ENCODE results near the gene CD19. TPM values are rescaled to one million over a fixed set of nuclear protein-coding genes. Genes with fewer than 3 reads are reported as not detected.
A peak's percentile ranks its signal among the peaks of the same experiment; 100 is the strongest.

CD19 gene
- total RNA-seq, result 1 to 10 TPM in 1 of 3 donors, under 1 TPM in 2; 0.79 to 2.5 (median 0.96) TPM
- 81.8 TPM for total RNA-seq (2013)

GRCh38 chr16:28931801-28932225 is at the start of gene CD19:
Gene CD19 (plus strand): TSS chr16:28931971. CDS start chr16:28932001, 30 bp downstream.
- Histone ChIP-seq H3K4me3 (ENCODE audit: low read length) (peak within 1 kb of the TSS; percentile 40), H3K4me1 (ENCODE audit: control insufficient read depth, insufficient read depth, low read length) (peaks cover 38% of the 10 kb centered on the region), H3K36me3 (ENCODE audit: control insufficient read depth, insufficient read depth, low read length) (no peaks in the 10 kb centered on the region), H3K27ac (ENCODE audit: low read length) (peak within 1 kb of the TSS; percentile 68), H3K27me3 (ENCODE audit: control insufficient read depth, insufficient read depth, low read length) (no peaks in the 10 kb centered on the region), H3K9me3 (ENCODE audit: control insufficient read depth, insufficient read depth, low read length) (no peaks in the 10 kb centered on the region)
- no peaks in the 10 kb centered on the region for H3K27me3 Mint-ChIP-seq (ENCODE audit: low read depth in 2 of 2)
- peaks cover 26 to 40% of the 10 kb centered on the region in 2 donors for H3K4me1 Mint-ChIP-seq
- H3K9me3 Mint-ChIP-seq, result no peaks in the 10 kb centered on the region
- DNase-seq (no peak), ATAC-seq (no peak)
- no peaks in the 10 kb centered on the region for H3K36me3 Mint-ChIP-seq
- H3K4me3 Mint-ChIP-seq, result peak within 1 kb of the TSS; percentile 73
- peak within 1 kb of the TSS; percentile 92 to 93 for H3K27ac Mint-ChIP-seq
- no peak for TF ChIP-seq CTCF (IDR thresholded peaks at IDR 0.05)
- 55% methylated on average over 7 of the region's 10 CpGs for WGBS (ENCODE audit: insufficient coverage)
- intact Hi-C loops (cut with micrococcal nuclease), result no loop called here

- intact Hi-C loops (cut with micrococcal nuclease), result no loop called here
- H3K9me3 ChIP-seq (ENCODE audit: control insufficient read depth, insufficient read depth, low read length), result no peaks in the 10 kb centered on the region
- WGBS (ENCODE audit: insufficient coverage), result 85% methylated on average over 23 of the region's 24 CpGs
Measured at GRCh38 chr16:28882551-28883160, 49.1 kb upstream of the CD19 start.

GRCh38 chr16:28883221-28883996 is 48.4 kb upstream of the CD19 start:
- Mint-ChIP-seq H3K9me3 (no peaks in the 10 kb centered on the region), H3K27me3 (ENCODE audit: low read depth in 2 of 2) (peaks cover 0 to 6% of the 10 kb centered on the region in 2 donors), H3K4me3 (no peak overlapping the region), H3K36me3 (no peaks in the 10 kb centered on the region), H3K27ac (no peak overlapping the region), H3K4me1 (peaks cover 10 to 16% of the 10 kb centered on the region in 2 donors)
- no peaks in the 10 kb centered on the region for H3K9me3 ChIP-seq (ENCODE audit: control insufficient read depth, insufficient read depth, low read length)
- ATAC-seq (no peak), DNase-seq (no peak)
- H3K27ac ChIP-seq (ENCODE audit: low read length), result no peak overlapping the region
- 90% methylated on average over 25 of the region's 25 CpGs for whole genome bisulfite sequencing (ENCODE audit: insufficient coverage)
- H3K4me3 ChIP-seq (ENCODE audit: low read length), result no peak overlapping the region
- H3K4me1 ChIP-seq (ENCODE audit: control insufficient read depth, insufficient read depth, low read length), result peaks cover 18% of the 10 kb centered on the region
- intact Hi-C loops (cut with micrococcal nuclease), result no loop called here
- TF ChIP-seq CTCF (IDR thresholded peaks at IDR 0.05), result no peak
- H3K36me3 ChIP-seq (ENCODE audit: control insufficient read depth, insufficient read depth, low read length), result no peaks in the 10 kb centered on the region
- H3K27me3 ChIP-seq (ENCODE audit: control insufficient read depth, insufficient read depth, low read length), result no peaks in the 10 kb centered on the region

More at GRCh38 chr16:28882551-28883160, 49.1 kb upstream of the CD19 start:
- Histone ChIP-seq H3K4me1 (ENCODE audit: control insufficient read depth, insufficient read depth, low read length) (peaks cover 18% of the 10 kb centered on the region), H3K27me3 (ENCODE audit: control insufficient read depth, insufficient read depth, low read length) (no peaks in the 10 kb centered on the region), H3K27ac (ENCODE audit: low read length) (no peak overlapping the region), H3K36me3 (ENCODE audit: control insufficient read depth, insufficient read depth, low read length) (no peaks in the 10 kb centered on the region), H3K4me3 (ENCODE audit: low read length) (no peak overlapping the region)
- H3K4me1 Mint-ChIP-seq, result peaks cover 10 to 16% of the 10 kb centered on the region in 2 donors
- ATAC-seq (no peak), DNase-seq (peak in 1 of 2 donors; percentile 4)
- no peak overlapping the region for H3K4me3 Mint-ChIP-seq
- no peaks in the 10 kb centered on the region for H3K36me3 Mint-ChIP-seq
- H3K9me3 Mint-ChIP-seq, result no peaks in the 10 kb centered on the region
- no peak for TF ChIP-seq CTCF (IDR thresholded peaks at IDR 0.05)
- peaks cover 0 to 6% of the 10 kb centered on the region in 2 donors for H3K27me3 Mint-ChIP-seq (ENCODE audit: low read depth in 2 of 2)
- no peak overlapping the region for H3K27ac Mint-ChIP-seq
